Measurements from ENCODE around the gene EVC2.

EVC2 gene

GRCh38 chr4:5635826-5636195 is 72.5 kb downstream of the EVC2 start:
- no peak for TF ChIP-seq CTCF (IDR thresholded peaks at IDR 0.05)
- Mint-ChIP-seq H3K27me3 (ENCODE audit: low read depth, poor library complexity) (no peaks in the 10 kb centered on the region), H3K36me3 (ENCODE audit: low read depth) (peaks cover 36% of the 10 kb centered on the region), H3K4me1 (no peaks in the 10 kb centered on the region), H3K27ac (no peak overlapping the region), H3K4me3 (no peak overlapping the region), H3K9me3 (no peaks in the 10 kb centered on the region)
- no peak for DNase-seq

- peaks cover 28% of the 10 kb centered on the region for H3K36me3 Mint-ChIP-seq (ENCODE audit: low read depth)
- DNase-seq, result no peak
- no peak overlapping the region for H3K27ac Mint-ChIP-seq
- no peaks in the 10 kb centered on the region for H3K9me3 Mint-ChIP-seq
- peaks cover 3% of the 10 kb centered on the region for H3K27me3 Mint-ChIP-seq (ENCODE audit: low read depth, poor library complexity)
- H3K4me1 Mint-ChIP-seq, result no peaks in the 10 kb centered on the region
- no peak overlapping the region for H3K4me3 Mint-ChIP-seq
- TF ChIP-seq CTCF (IDR thresholded peaks at IDR 0.05), result no peak
Measured at GRCh38 chr4:5632571-5632970, 75.8 kb downstream of the EVC2 start.

GRCh38 chr4:5632066-5632440 is 76.3 kb downstream of the EVC2 start:
- TF ChIP-seq CTCF (IDR thresholded peaks at IDR 0.05), result no peak
- Mint-ChIP-seq H3K4me3 (no peak overlapping the region), H3K9me3 (no peaks in the 10 kb centered on the region), H3K27me3 (ENCODE audit: low read depth, poor library complexity) (peaks cover 3% of the 10 kb centered on the region), H3K36me3 (ENCODE audit: low read depth) (peaks cover 29% of the 10 kb centered on the region), H3K27ac (no peak overlapping the region), H3K4me1 (no peaks in the 10 kb centered on the region)
- DNase-seq, result no peak

GRCh38 chr4:5631352-5632065 is 76.8 kb downstream of the EVC2 start:
- DNase-seq, result no peak
- H3K9me3 Mint-ChIP-seq, result no peaks in the 10 kb centered on the region
- H3K27ac Mint-ChIP-seq, result no peak overlapping the region
- H3K27me3 Mint-ChIP-seq (ENCODE audit: low read depth, poor library complexity), result peaks cover 3% of the 10 kb centered on the region
- TF ChIP-seq CTCF (IDR thresholded peaks at IDR 0.05), result no peak
- H3K4me1 Mint-ChIP-seq, result no peaks in the 10 kb centered on the region
- H3K36me3 Mint-ChIP-seq (ENCODE audit: low read depth), result peaks cover 29% of the 10 kb centered on the region
- no peak overlapping the region for H3K4me3 Mint-ChIP-seq

GRCh38 chr4:5630762-5631161 is 77.6 kb downstream of the EVC2 start:
- Mint-ChIP-seq H3K36me3 (ENCODE audit: low read depth) (peaks cover 34% of the 10 kb centered on the region), H3K9me3 (no peaks in the 10 kb centered on the region), H3K4me3 (no peak overlapping the region), H3K27ac (no peak overlapping the region), H3K4me1 (no peaks in the 10 kb centered on the region), H3K27me3 (ENCODE audit: low read depth, poor library complexity) (peaks cover 3% of the 10 kb centered on the region)
- TF ChIP-seq CTCF (IDR thresholded peaks at IDR 0.05), result no peak
- no peak for DNase-seq

GRCh38 chr4:5629542-5629941 is 78.8 kb downstream of the EVC2 start:
- Mint-ChIP-seq H3K4me3 (no peak overlapping the region), H3K27me3 (ENCODE audit: low read depth, poor library complexity) (peaks cover 3% of the 10 kb centered on the region), H3K27ac (no peak overlapping the region), H3K4me1 (no peaks in the 10 kb centered on the region), H3K9me3 (no peaks in the 10 kb centered on the region), H3K36me3 (ENCODE audit: low read depth) (peaks cover 41% of the 10 kb centered on the region)
- no peak for TF ChIP-seq CTCF (IDR thresholded peaks at IDR 0.05)
- DNase-seq, result no peak
